Endothelial cell of umbilical vein (primary cell): ENCODE measurements around the gene NT5M. TPM values are rescaled to one million over a fixed set of nuclear protein-coding genes. Genes with fewer than 3 reads are reported as not detected.

Source experiments
- BruUV-seq: library from RNA; stranded (reverse); fragments of 400-500 nt; replicated peaks from 2 replicates; lab custom pipeline; 2021; lab: Mats Ljungman, UMichigan
- CTCF ChIA-PET: fragments of 300-600, 350-600 bp; sonication (Branson Sonifier 250); formaldehyde crosslinking; loops from one replicate; lab custom pipeline; 2021; ENCODE audit warnings: antibody characterized with exemption, inconsistent platforms; lab: Charles Lee
- POLR2A ChIA-PET: fragments of 300-600, 350-600 bp; sonication (Branson Sonifier 250); formaldehyde crosslinking; loops from one replicate; lab custom pipeline; 2021; ENCODE audit warnings: antibody characterized with exemption, inconsistent platforms; lab: Charles Lee
- DNase-seq: peaks from one replicate; pipeline ENCODE4 v3.0.0-alpha.2; 2011; ENCODE audit warnings: low read depth, low spot score
- FAIRE-seq: peaks from 2 replicates; lab custom pipeline; 2011; peaks lifted over from hg19 to GRCh38; lab: Jason Lieb, UNC
- H2AFZ ChIP-seq: 2 replicates; pipeline ENCODE4 v1.6.0; 2012; ENCODE audit warnings: low read depth, low read length, control low read depth, inconsistent platforms
- H3K27ac ChIP-seq: 2 replicates; pipeline ENCODE4 v1.5.1; 2011; ENCODE audit warnings: low read depth, mild to moderate bottlenecking, control low read depth, low read length, moderate library complexity; ENCODE audit not compliant: insufficient read depth
- H3K27me3 ChIP-seq, 2 experiments: 2 replicates each; pipeline versions ENCODE4 v1.6.0 to v1.6.1; 2011; ENCODE audit warnings: low read length in 2 of 2, mixed read lengths in 1 of 2; ENCODE audit not compliant: control insufficient read depth in 2 of 2, insufficient read depth in 2 of 2
- H3K36me3 ChIP-seq, 2 experiments: 2 replicates in 1 of 2; 3 replicates in 1 of 2; pipeline ENCODE4 v1.5.1; 2011; ENCODE audit warnings: low read length in 2 of 2, mild to moderate bottlenecking in 1 of 2, moderate library complexity in 1 of 2; ENCODE audit not compliant: control insufficient read depth in 2 of 2, insufficient read depth in 2 of 2; ENCODE audit errors: extremely low read depth in 1 of 2
- H3K4me1 ChIP-seq: 3 replicates; pipeline ENCODE4 v1.5.1; 2011; ENCODE audit warnings: mild to moderate bottlenecking, low read length; ENCODE audit not compliant: control insufficient read depth, insufficient read depth; ENCODE audit errors: extremely low read depth
- H3K4me2 ChIP-seq: 2 replicates; pipeline ENCODE4 v1.6.1; 2011; ENCODE audit warnings: low read length, control low read depth, mixed read lengths; ENCODE audit not compliant: insufficient read depth
- H3K4me3 ChIP-seq, 3 experiments: fragments of 200-600 bp in 1 of 3; sonication (generic), shearing (Covaris generic) in 1 of 3; replicated peaks in 1 of 3; 2 replicates each; pipeline ENCODE4 v1.5.1; 2011 to 2016; ENCODE audit warnings: control low read depth in 3 of 3, low read length in 3 of 3, mild to moderate bottlenecking in 2 of 3, inconsistent platforms in 1 of 3, low read depth in 1 of 3, moderate library complexity in 1 of 3; ENCODE audit not compliant: insufficient read depth in 1 of 3
- H3K79me2 ChIP-seq: 2 replicates; pipeline ENCODE4 v1.6.0; 2012; ENCODE audit warnings: low read length, inconsistent platforms; ENCODE audit not compliant: control insufficient read depth, insufficient read depth
- H3K9ac ChIP-seq: replicated peaks from 2 replicates; pipeline ENCODE3; 2011; ENCODE audit warnings: low read length, control low read depth; ENCODE audit not compliant: insufficient read depth; ENCODE audit errors: extremely low read depth
- H3K9me1 ChIP-seq: replicated peaks from 3 replicates; pipeline ENCODE4 v1.6.0; 2011; ENCODE audit warnings: mild to moderate bottlenecking, low read length; ENCODE audit not compliant: control insufficient read depth, insufficient read depth; ENCODE audit errors: extremely low read depth
- H3K9me3 ChIP-seq: replicated peaks from 2 replicates; pipeline ENCODE4 v1.5.1; 2012; ENCODE audit warnings: low read length, inconsistent platforms; ENCODE audit not compliant: control insufficient read depth, insufficient read depth
- H4K20me1 ChIP-seq: replicated peaks from 2 replicates; pipeline ENCODE3; 2011; ENCODE audit warnings: mild to moderate bottlenecking, low read length; ENCODE audit not compliant: control insufficient read depth, insufficient read depth; ENCODE audit errors: extremely low read depth
- CTCF ChIP-seq, 2 donors: IDR thresholded peaks; 1 replicate in 1 of 2; 2 replicates in 1 of 2; pipeline ENCODE4 v1.5.1; 2011; ENCODE audit warnings: low read length in 2 of 2, mild to moderate bottlenecking in 2 of 2, moderate library complexity in 2 of 2, control low read depth in 1 of 2, inconsistent platforms in 1 of 2, low read depth in 1 of 2; ENCODE audit not compliant: insufficient read depth in 1 of 2; ENCODE audit errors: extremely low read depth in 1 of 2
- EZH2 ChIP-seq: IDR thresholded peaks from 2 replicates; pipeline ENCODE4 v1.6.1; 2012; ENCODE audit warnings: borderline replicate concordance, low read depth, mild to moderate bottlenecking, moderate library complexity, low read length, inconsistent platforms; ENCODE audit not compliant: severe bottlenecking
- FOS ChIP-seq: IDR thresholded peaks from 2 replicates; pipeline ENCODE4 v1.6.1; 2011; ENCODE audit warnings: mild to moderate bottlenecking, low read length, moderate library complexity, borderline replicate concordance; ENCODE audit not compliant: insufficient read depth
- GATA2 ChIP-seq: IDR thresholded peaks from 2 replicates; pipeline ENCODE4 v1.7.0; 2011; ENCODE audit warnings: low read depth, mild to moderate bottlenecking, moderate library complexity, mixed read lengths, low read length; ENCODE audit not compliant: insufficient read length, insufficient read depth
- JUN ChIP-seq: IDR thresholded peaks from 2 replicates; pipeline ENCODE4 v1.6.1; 2011; ENCODE audit warnings: borderline replicate concordance, low read depth; ENCODE audit not compliant: insufficient read length, insufficient read depth
- MYC ChIP-seq: IDR thresholded peaks from one replicate; pipeline ENCODE4 v1.6.1; 2011; ENCODE audit warnings: mild to moderate bottlenecking, low read depth, low read length
- POLR2A ChIP-seq: IDR thresholded peaks from 2 replicates; pipeline ENCODE4 v1.6.1; 2012; ENCODE audit warnings: low read depth, mild to moderate bottlenecking, control low read depth, low read length
- POLR2AphosphoS5 ChIP-seq: IDR thresholded peaks from 2 replicates; pipeline ENCODE4 v1.6.1; 2012; ENCODE audit warnings: low read depth, mild to moderate bottlenecking, control low read depth, low read length, moderate library complexity; ENCODE audit not compliant: insufficient read depth
- dilution Hi-C: fragments of 300-500 bp; cut with MboI; formaldehyde crosslinking; loops from one replicate; pipeline ENCODE4 v1.15.0; 2019; ENCODE audit warnings: low sequenced_read_pairs; ENCODE audit not compliant: extremely low pct_ligation_motif_present
- intact Hi-C: fragments of 100-400 bp; cut with micrococcal nuclease; formaldehyde crosslinking; loops from one replicate; pipeline ENCODE4 v1.10.0; 2022
- polyA plus RNA-seq, 4 experiments: library from polyadenylated mRNA; depleted of rRNA in 3 of 4; stranded (reverse) in 3 of 4; unstranded in 1 of 4; fragments of >200 nt; gene quantifications; 2 replicates each; pipeline versions ENCODE4 v1.2.1 to v1.2.3, GENCODE V29; 2011 to 2012; ENCODE audit warnings: missing spikeins in 1 of 4
- total RNA-seq: library from RNA; stranded (reverse); gene quantifications from 2 replicates; pipeline ENCODE4 v1.2.3, GENCODE V29; 2021
- TF ChIP-seq, protein P1 (sequence below): IDR thresholded peaks from 2 replicates; pipeline ENCODE4 v1.6.1; 2011; ENCODE audit not compliant: insufficient read depth, insufficient read length

Gene NT5M
- total and polyA plus RNA-seq, 2 donors (not counting 3 experiments of a cell fraction or from before 2014, with no cell fraction given) = 0.91 to 3.0 TPM

DNA sequence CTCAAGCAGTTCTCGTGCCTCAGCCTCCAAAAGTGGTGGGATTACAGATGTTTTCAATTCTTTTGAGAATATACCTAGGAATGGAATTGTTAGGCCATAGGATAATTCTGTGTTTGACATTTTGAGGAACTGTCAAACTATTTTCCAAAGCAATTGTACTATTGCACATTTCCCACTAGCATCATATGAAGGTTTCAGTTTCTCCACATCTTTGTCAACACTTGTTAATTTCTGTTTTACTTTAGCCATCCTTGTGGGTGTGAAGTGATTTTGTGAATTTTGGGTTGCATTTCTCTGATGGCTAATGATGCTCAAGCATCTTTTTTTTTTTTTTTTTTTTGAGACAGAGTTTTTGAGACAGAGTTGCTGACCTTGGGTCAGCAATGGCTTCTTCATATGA is 6.2 kb downstream of the NT5M start:
- Histone ChIP-seq H2AFZ (no peak overlapping the region), H3K4me3 (no peak overlapping the region), H3K27ac (no peak overlapping the region), H3K4me1 (peaks cover under 1% of the 10 kb centered on the region), H3K79me2 (no peaks in the 10 kb centered on the region), H3K9me1 (no peaks in the 10 kb centered on the region), H3K36me3 (no peaks in the 10 kb centered on the region), H3K9me3 (no peaks in the 10 kb centered on the region), H3K4me2 (no peak overlapping the region), H3K27me3 (no peaks in the 10 kb centered on the region), H4K20me1 (no peaks in the 10 kb centered on the region), H3K9ac (no peak overlapping the region)
- intact Hi-C loops (loop anchor here (10.0 kb wide), 1 partner anchor 455 kb away; no protein-coding TSS in a partner anchor), dilution Hi-C loops (no loop called here)
- no peak for TF ChIP-seq FOS
- no peak for TF ChIP-seq GATA2
- TF ChIP-seq POLR2A = no peak
- TF ChIP-seq, protein P1, sequence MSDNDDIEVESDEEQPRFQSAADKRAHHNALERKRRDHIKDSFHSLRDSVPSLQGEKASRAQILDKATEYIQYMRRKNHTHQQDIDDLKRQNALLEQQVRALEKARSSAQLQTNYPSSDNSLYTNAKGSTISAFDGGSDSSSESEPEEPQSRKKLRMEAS = no peak
- no peak for TF ChIP-seq CTCF (IDR thresholded peaks at IDR 0.05; ENCODE audit: extremely low read depth in 1 of 2, insufficient read depth in 1 of 2, low read depth in 1 of 2, low read length in 2 of 2)
- TF ChIP-seq MYC = no peak
- TF ChIP-seq POLR2AphosphoS5 = no peak
- TF ChIP-seq JUN = no peak
- no peak for TF ChIP-seq EZH2
- FAIRE-seq (no peak), DNase-seq (no peak)
- POLR2A ChIA-PET = no interaction called here
- CTCF ChIA-PET = no interaction called here
- BruUV-seq = no TSS peak
